HepG2 (cell line): Measurements from ENCODE around the gene NPAS2. TPM values are rescaled to one million over a fixed set of nuclear protein-coding genes. Genes with fewer than 3 reads are reported as not detected.

Experiments used
- ATAC-seq: fragments of 200-7000 bp; cut with Tn5 transposase; 3 replicates; pipeline ENCODE4 v1.9.1; 2020; ENCODE audit warnings: mild to moderate bottlenecking, moderate library complexity
- BruUV-seq: library from RNA; stranded (reverse); fragments of 400-500 nt; replicated peaks from 2 replicates; lab custom pipeline; 2021; lab: Mats Ljungman, UMichigan
- CTCF ChIA-PET: fragments of 300-600 bp; formaldehyde crosslinking; extraction: SDS; loops from one replicate; lab custom pipeline; 2021; ENCODE audit warnings: low total read pairs, inconsistent platforms, low intra/inter-chr PET ratio; lab: Yijun Ruan, JAX
- POLR2A ChIA-PET: fragments of 350-600 bp; sonication (Branson Sonifier 250); formaldehyde crosslinking; loops from one replicate; lab custom pipeline; 2020; ENCODE audit warnings: antibody characterized with exemption, inconsistent platforms; lab: Yijun Ruan, JAX
- DNase-seq: peaks from one replicate; pipeline ENCODE4 v3.0.0-alpha.2; 2015; ENCODE audit warnings: low spot score
- FAIRE-seq: peaks from 3 replicates; lab custom pipeline; 2011; peaks lifted over from hg19 to GRCh38; lab: Jason Lieb, UNC
- H2AFZ ChIP-seq: one replicate; pipeline ENCODE4 v1.6.1; 2011; ENCODE audit warnings: low read length, inconsistent platforms
- H3K27ac ChIP-seq: fragments of 300-600 bp; 3 replicates; pipeline ENCODE4 v1.8.0; 2011; ENCODE audit warnings: mixed run types, mild to moderate bottlenecking, mixed read lengths, low read length, inconsistent platforms; ENCODE audit not compliant: insufficient read depth; ENCODE audit errors: extremely low read length
- H3K27me3 ChIP-seq, 2 experiments: fragments of 200-600 bp in 1 of 2; 2 replicates in 1 of 2; 3 replicates in 1 of 2; pipeline versions ENCODE4 v1.6.0 to v1.8.0; 2011; ENCODE audit warnings: low read length in 2 of 2, mild to moderate bottlenecking in 2 of 2, moderate library complexity in 2 of 2, inconsistent platforms in 1 of 2; ENCODE audit not compliant: insufficient read depth in 2 of 2, control insufficient read depth in 1 of 2
- H3K36me3 ChIP-seq, 2 experiments: fragments of 200-600 bp in 1 of 2; replicated peaks in 1 of 2; 2 replicates in 1 of 2; 3 replicates in 1 of 2; pipeline versions ENCODE4 v1.5.1 to v1.8.0; 2011; ENCODE audit warnings: low read length in 2 of 2, inconsistent platforms in 1 of 2; ENCODE audit not compliant: insufficient read depth in 2 of 2, control insufficient read depth in 1 of 2
- H3K4me1 ChIP-seq: 2 replicates; pipeline ENCODE4 v1.5.1; 2012; ENCODE audit warnings: low read length, inconsistent platforms; ENCODE audit not compliant: insufficient read depth
- H3K4me2 ChIP-seq: 2 replicates; pipeline ENCODE4 v1.6.0; 2011; ENCODE audit warnings: low read depth, low read length, inconsistent platforms
- H3K4me3 ChIP-seq, 3 experiments: fragments of 200-600 bp in 1 of 3; sonication (generic), shearing (Covaris generic) in 1 of 3; replicated peaks in 1 of 3; 2 replicates each; pipeline ENCODE4 v1.5.1; 2011 to 2016; ENCODE audit warnings: low read length in 3 of 3, inconsistent platforms in 2 of 3, low read depth in 2 of 3, mild to moderate bottlenecking in 2 of 3, control low read depth in 1 of 3, mixed read lengths in 1 of 3; ENCODE audit not compliant: insufficient read depth in 1 of 3
- H3K79me2 ChIP-seq: one replicate; pipeline ENCODE4 v1.6.1; 2011; ENCODE audit warnings: low read length, inconsistent platforms; ENCODE audit not compliant: insufficient read depth
- H3K9ac ChIP-seq: 2 replicates; pipeline ENCODE4 v1.6.0; 2011; ENCODE audit warnings: mild to moderate bottlenecking, low read depth, low read length, inconsistent platforms; ENCODE audit not compliant: insufficient read depth
- H3K9me3 ChIP-seq: 2 replicates; pipeline ENCODE4 v1.5.1; 2012; ENCODE audit warnings: mild to moderate bottlenecking, low read length
- H4K20me1 ChIP-seq: 2 replicates; pipeline ENCODE4 v1.6.0; 2011; ENCODE audit warnings: inconsistent platforms, mild to moderate bottlenecking, low read length, moderate library complexity; ENCODE audit not compliant: insufficient read depth
- FOXC1 ChIP-seq: sonication (generic); formaldehyde crosslinking; IDR thresholded peaks from 2 replicates; pipeline ENCODE4 v1.8.0; 2022; ENCODE audit warnings: mild to moderate bottlenecking, missing genetic modification reagents, borderline replicate concordance
- FOXJ3 ChIP-seq: sonication (generic); formaldehyde crosslinking; IDR thresholded peaks from 2 replicates; pipeline ENCODE4 v1.4.0; 2020; ENCODE audit warnings: missing genetic modification reagents, mild to moderate bottlenecking, borderline replicate concordance
- MTF1 ChIP-seq: sonication (generic); formaldehyde crosslinking; IDR thresholded peaks from 2 replicates; pipeline ENCODE4 v1.5.0; 2020; ENCODE audit warnings: missing genetic modification reagents
- RFXAP ChIP-seq: sonication (generic); formaldehyde crosslinking; IDR thresholded peaks from 2 replicates; pipeline ENCODE4 v1.4.0; 2020; ENCODE audit warnings: missing genetic modification reagents, borderline replicate concordance
- SIX1 ChIP-seq: sonication (generic); formaldehyde crosslinking; IDR thresholded peaks from 2 replicates; pipeline ENCODE4 v1.4.0; 2020; ENCODE audit warnings: missing genetic modification reagents, borderline replicate concordance
- ZBED4 ChIP-seq: sonication (generic); formaldehyde crosslinking; IDR thresholded peaks from 2 replicates; pipeline ENCODE4 v1.4.0; 2020; ENCODE audit warnings: missing genetic modification reagents, borderline replicate concordance
- ZNF367 ChIP-seq: sonication (generic); formaldehyde crosslinking; IDR thresholded peaks from 2 replicates; pipeline ENCODE4 v1.4.0; 2020; ENCODE audit warnings: missing genetic modification reagents, borderline replicate concordance
- whole genome bisulfite sequencing: methylation state at CpG from one replicate; pipeline ENCODE4 v1.1.6; 2017; ENCODE audit warnings: low lambda C conversion rate; 5-methylcytosine and 5-hydroxymethylcytosine counted together
- in situ Hi-C: cut with HindIII; loops from 2 replicates; pipeline ENCODE4 v1.10.0; 2017; ENCODE audit warnings: low pct_unique_long_range_greater_than_20kb; ENCODE audit not compliant: extremely low pct_ligation_motif_present
- intact Hi-C: fragments of 100-400 bp; cut with micrococcal nuclease; formaldehyde crosslinking; loops from one replicate; pipeline ENCODE4 v1.10.0; 2022; ENCODE audit not compliant: unreplicated experiment
- polyA plus RNA-seq, 8 experiments: library from polyadenylated mRNA; depleted of rRNA in 3 of 8; stranded (reverse) in 7 of 8; unstranded in 1 of 8; fragments of >200 nt; fragmentation: Illumina TruSeq in 4 of 8; extraction: Trizol in 4 of 8; gene quantifications; 2 replicates each; pipeline versions ENCODE4 v1.2.1 to v1.2.3, GENCODE V29; 2011 to 2016; ENCODE audit warnings: low read depth in 4 of 8, missing spikeins in 1 of 8, mixed read lengths in 1 of 8; ENCODE audit not compliant: insufficient read depth in 1 of 8
- total RNA-seq, 5 experiments: library from RNA; depleted of rRNA; stranded (reverse); fragments of >200 nt; fragmentation: Illumina TruSeq; extraction: Trizol; gene quantifications; 2 replicates each; pipeline ENCODE4 v1.2.3, GENCODE V29; 2016; ENCODE audit warnings: low read depth in 1 of 5
- TF ChIP-seq, protein P1 (sequence below): IDR thresholded peaks from 2 replicates; pipeline ENCODE4 v1.6.1; 2016; ENCODE audit warnings: missing biosample characterization, missing genetic modification reagents, low read depth
- TF ChIP-seq, protein P2 (sequence below): sonication (generic); formaldehyde crosslinking; IDR thresholded peaks from 2 replicates; pipeline ENCODE4 v1.8.1; 2023; ENCODE audit warnings: mild to moderate bottlenecking, missing genetic modification reagents, borderline replicate concordance
- TF ChIP-seq, protein P3 (sequence below): sonication (generic); formaldehyde crosslinking; IDR thresholded peaks from 2 replicates; pipeline ENCODE4 v1.4.0; 2020; ENCODE audit warnings: missing genetic modification reagents

Gene NPAS2
- total and polyA plus RNA-seq, 2 of the 13 experiments (the other 11 are each of a cell fraction or from before 2014, with no cell fraction given): 14.8 to 37.5 TPM

- TF ChIP-seq, protein P1, sequence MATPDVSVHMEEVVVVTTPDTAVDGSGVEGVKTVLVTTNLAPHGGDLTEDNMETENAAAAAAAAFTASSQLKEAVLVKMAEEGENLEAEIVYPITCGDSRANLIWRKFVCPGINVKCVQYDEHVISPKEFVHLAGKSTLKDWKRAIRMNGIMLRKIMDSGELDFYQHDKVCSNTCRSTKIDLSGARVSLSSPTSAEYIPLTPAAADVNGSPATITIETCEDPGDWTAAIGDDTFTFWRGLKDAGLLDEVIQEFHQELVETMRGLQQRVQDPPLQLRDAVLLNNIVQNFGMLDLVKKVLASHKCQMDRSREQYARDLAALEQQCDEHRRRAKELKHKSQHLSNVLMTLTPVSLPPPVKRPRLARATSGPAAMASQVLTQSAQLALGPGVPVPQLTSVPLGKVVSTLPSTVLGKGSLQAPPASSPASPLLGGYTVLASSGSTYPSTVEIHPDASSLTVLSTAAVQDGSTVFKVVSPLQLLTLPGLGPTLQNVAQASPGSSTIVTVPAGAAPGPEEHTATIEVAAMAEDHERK (CRISPR knock-in tag): no peak
- TF ChIP-seq FOXC1 (CRISPR knock-in tag) (no peak), FOXJ3 (CRISPR knock-in tag) (no peak), ZBED4 (no peak)
- TF ChIP-seq, protein P2, sequence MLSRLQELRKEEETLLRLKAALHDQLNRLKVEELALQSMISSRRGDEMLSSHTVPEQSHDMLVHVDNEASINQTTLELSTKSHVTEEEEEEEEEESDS: no peak
- TF ChIP-seq, all 625 proteins: peak for 4
Measured at GRCh38 chr2:101022221-101022620, 202.3 kb downstream of the NPAS2 start (continued).

GRCh38 chr2:101023327-101024107 lies 203.6 kb downstream of the NPAS2 start:
- Histone ChIP-seq H3K4me3 (no peak overlapping the region), H3K4me2 (no peak overlapping the region), H3K4me1 (peaks cover 6% of the 10 kb centered on the region; the same call in 1 of the 2 replicates), H2AFZ (no peak overlapping the region), H3K27ac (no peak overlapping the region), H3K9ac (no peak overlapping the region), H3K79me2 (no peaks in the 10 kb centered on the region), H4K20me1 (no peaks in the 10 kb centered on the region), H3K36me3 (peaks cover 28 to 81% of the 10 kb centered on the region in 2 experiments), H3K9me3 (no peaks in the 10 kb centered on the region), H3K27me3 (no peaks in the 10 kb centered on the region)
- 98% methylated on average over 6 of the region's 6 CpGs for WGBS
- ChIA-PET CTCF (no interaction called here), POLR2A (no interaction called here)
- BruUV-seq: no TSS peak
- ATAC-seq (no peak), DNase-seq (no peak), FAIRE-seq (no peak)
- intact Hi-C loops (loop anchor here (10.0 kb wide), 1 partner anchor 461 kb away; no protein-coding TSS in a partner anchor), in situ Hi-C loops (no loop called here)
- TF ChIP-seq, protein P3, sequence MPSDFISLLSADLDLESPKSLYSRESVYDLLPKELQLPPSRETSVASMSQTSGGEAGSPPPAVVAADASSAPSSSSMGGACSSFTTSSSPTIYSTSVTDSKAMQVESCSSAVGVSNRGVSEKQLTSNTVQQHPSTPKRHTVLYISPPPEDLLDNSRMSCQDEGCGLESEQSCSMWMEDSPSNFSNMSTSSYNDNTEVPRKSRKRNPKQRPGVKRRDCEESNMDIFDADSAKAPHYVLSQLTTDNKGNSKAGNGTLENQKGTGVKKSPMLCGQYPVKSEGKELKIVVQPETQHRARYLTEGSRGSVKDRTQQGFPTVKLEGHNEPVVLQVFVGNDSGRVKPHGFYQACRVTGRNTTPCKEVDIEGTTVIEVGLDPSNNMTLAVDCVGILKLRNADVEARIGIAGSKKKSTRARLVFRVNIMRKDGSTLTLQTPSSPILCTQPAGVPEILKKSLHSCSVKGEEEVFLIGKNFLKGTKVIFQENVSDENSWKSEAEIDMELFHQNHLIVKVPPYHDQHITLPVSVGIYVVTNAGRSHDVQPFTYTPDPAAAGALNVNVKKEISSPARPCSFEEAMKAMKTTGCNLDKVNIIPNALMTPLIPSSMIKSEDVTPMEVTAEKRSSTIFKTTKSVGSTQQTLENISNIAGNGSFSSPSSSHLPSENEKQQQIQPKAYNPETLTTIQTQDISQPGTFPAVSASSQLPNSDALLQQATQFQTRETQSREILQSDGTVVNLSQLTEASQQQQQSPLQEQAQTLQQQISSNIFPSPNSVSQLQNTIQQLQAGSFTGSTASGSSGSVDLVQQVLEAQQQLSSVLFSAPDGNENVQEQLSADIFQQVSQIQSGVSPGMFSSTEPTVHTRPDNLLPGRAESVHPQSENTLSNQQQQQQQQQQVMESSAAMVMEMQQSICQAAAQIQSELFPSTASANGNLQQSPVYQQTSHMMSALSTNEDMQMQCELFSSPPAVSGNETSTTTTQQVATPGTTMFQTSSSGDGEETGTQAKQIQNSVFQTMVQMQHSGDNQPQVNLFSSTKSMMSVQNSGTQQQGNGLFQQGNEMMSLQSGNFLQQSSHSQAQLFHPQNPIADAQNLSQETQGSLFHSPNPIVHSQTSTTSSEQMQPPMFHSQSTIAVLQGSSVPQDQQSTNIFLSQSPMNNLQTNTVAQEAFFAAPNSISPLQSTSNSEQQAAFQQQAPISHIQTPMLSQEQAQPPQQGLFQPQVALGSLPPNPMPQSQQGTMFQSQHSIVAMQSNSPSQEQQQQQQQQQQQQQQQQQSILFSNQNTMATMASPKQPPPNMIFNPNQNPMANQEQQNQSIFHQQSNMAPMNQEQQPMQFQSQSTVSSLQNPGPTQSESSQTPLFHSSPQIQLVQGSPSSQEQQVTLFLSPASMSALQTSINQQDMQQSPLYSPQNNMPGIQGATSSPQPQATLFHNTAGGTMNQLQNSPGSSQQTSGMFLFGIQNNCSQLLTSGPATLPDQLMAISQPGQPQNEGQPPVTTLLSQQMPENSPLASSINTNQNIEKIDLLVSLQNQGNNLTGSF (CRISPR knock-in tag): no peak
- TF ChIP-seq ZNF367 (CRISPR knock-in tag): no peak
- no peak for TF ChIP-seq MTF1 (CRISPR knock-in tag)
- no peak for TF ChIP-seq RFXAP
- no peak for TF ChIP-seq SIX1 (CRISPR knock-in tag)
